ENCODE measurements around the gene PPM1J. TPM values are rescaled to one million over a fixed set of nuclear protein-coding genes. Genes with fewer than 3 reads are reported as not detected.

Gene PPM1J
- total RNA-seq, 6 experiments from 2014 or later, result 1.1 to 1.7 (median 1.4) TPM

GRCh38 chr1:112698366-112699310 lies 16.5 kb downstream of the PPM1J start:
- no peaks in the 10 kb centered on the region for H3K9me3 Mint-ChIP-seq
- DNase-seq, result no peak
- TF ChIP-seq CTCF (IDR thresholded peaks at IDR 0.05), result no peak
- no peak overlapping the region for H3K4me3 Mint-ChIP-seq
- peaks cover 1% of the 10 kb centered on the region for H3K27me3 Mint-ChIP-seq (ENCODE audit: insufficient read depth)
- peaks cover 53% of the 10 kb centered on the region for H3K4me1 Mint-ChIP-seq (ENCODE audit: low read depth)
- H3K27ac Mint-ChIP-seq, result peak overlapping the region; percentile 61
- peaks cover 35% of the 10 kb centered on the region for H3K36me3 Mint-ChIP-seq (ENCODE audit: low read depth)

- H3K27me3 Mint-ChIP-seq (ENCODE audit: insufficient read depth), result peaks cover 1% of the 10 kb centered on the region
- no peak for TF ChIP-seq CTCF (IDR thresholded peaks at IDR 0.05)
- H3K4me3 Mint-ChIP-seq, result no peak overlapping the region
- H3K27ac Mint-ChIP-seq, result no peak overlapping the region; the same call in 1 of the 2 replicates
- peaks cover 44% of the 10 kb centered on the region for H3K4me1 Mint-ChIP-seq (ENCODE audit: low read depth)
- no peak for DNase-seq
- H3K9me3 Mint-ChIP-seq, result no peaks in the 10 kb centered on the region
- peaks cover 33% of the 10 kb centered on the region for H3K36me3 Mint-ChIP-seq (ENCODE audit: low read depth)
Measured at GRCh38 chr1:112697781-112698201, 17.3 kb downstream of the PPM1J start.

- Mint-ChIP-seq H3K36me3 (ENCODE audit: low read depth) (peaks cover 32% of the 10 kb centered on the region), H3K27ac (no peak overlapping the region), H3K27me3 (ENCODE audit: insufficient read depth) (no peaks in the 10 kb centered on the region; the same call in 1 of the 2 replicates), H3K4me1 (ENCODE audit: low read depth) (peaks cover 34% of the 10 kb centered on the region), H3K4me3 (no peak overlapping the region), H3K9me3 (no peaks in the 10 kb centered on the region)
- no peak for DNase-seq
- no peak for TF ChIP-seq CTCF (IDR thresholded peaks at IDR 0.05)
Measured at GRCh38 chr1:112696578-112697314, 18.4 kb downstream of the PPM1J start.

GRCh38 chr1:112695276-112695675 lies 19.9 kb downstream of the PPM1J start:
- H3K4me1 Mint-ChIP-seq (ENCODE audit: low read depth), result peaks cover 26% of the 10 kb centered on the region
- peaks cover 33% of the 10 kb centered on the region for H3K36me3 Mint-ChIP-seq (ENCODE audit: low read depth)
- no peak overlapping the region for H3K4me3 Mint-ChIP-seq
- H3K27me3 Mint-ChIP-seq (ENCODE audit: insufficient read depth), result no peaks in the 10 kb centered on the region; the same call in 1 of the 2 replicates
- H3K27ac Mint-ChIP-seq, result no peak overlapping the region
- no peak for TF ChIP-seq CTCF (IDR thresholded peaks at IDR 0.05)
- no peaks in the 10 kb centered on the region for H3K9me3 Mint-ChIP-seq
- no peak for DNase-seq

GRCh38 chr1:112694363-112694929 lies 20.7 kb downstream of the PPM1J start:
- no peak for TF ChIP-seq CTCF (IDR thresholded peaks at IDR 0.05)
- Mint-ChIP-seq H3K27me3 (ENCODE audit: insufficient read depth) (no peaks in the 10 kb centered on the region; the same call in 1 of the 2 replicates), H3K27ac (no peak overlapping the region), H3K9me3 (no peaks in the 10 kb centered on the region), H3K4me1 (ENCODE audit: low read depth) (peaks cover 22% of the 10 kb centered on the region), H3K4me3 (no peak overlapping the region), H3K36me3 (ENCODE audit: low read depth) (peaks cover 32% of the 10 kb centered on the region)
- DNase-seq, result no peak
